ENCODE data around the gene INSIG1. TPM values are rescaled to one million over a fixed set of nuclear protein-coding genes. Genes with fewer than 3 reads are reported as not detected.

Gene INSIG1
- total RNA-seq, 1 donor from 2014 or later, result 81.5 TPM

DNA sequence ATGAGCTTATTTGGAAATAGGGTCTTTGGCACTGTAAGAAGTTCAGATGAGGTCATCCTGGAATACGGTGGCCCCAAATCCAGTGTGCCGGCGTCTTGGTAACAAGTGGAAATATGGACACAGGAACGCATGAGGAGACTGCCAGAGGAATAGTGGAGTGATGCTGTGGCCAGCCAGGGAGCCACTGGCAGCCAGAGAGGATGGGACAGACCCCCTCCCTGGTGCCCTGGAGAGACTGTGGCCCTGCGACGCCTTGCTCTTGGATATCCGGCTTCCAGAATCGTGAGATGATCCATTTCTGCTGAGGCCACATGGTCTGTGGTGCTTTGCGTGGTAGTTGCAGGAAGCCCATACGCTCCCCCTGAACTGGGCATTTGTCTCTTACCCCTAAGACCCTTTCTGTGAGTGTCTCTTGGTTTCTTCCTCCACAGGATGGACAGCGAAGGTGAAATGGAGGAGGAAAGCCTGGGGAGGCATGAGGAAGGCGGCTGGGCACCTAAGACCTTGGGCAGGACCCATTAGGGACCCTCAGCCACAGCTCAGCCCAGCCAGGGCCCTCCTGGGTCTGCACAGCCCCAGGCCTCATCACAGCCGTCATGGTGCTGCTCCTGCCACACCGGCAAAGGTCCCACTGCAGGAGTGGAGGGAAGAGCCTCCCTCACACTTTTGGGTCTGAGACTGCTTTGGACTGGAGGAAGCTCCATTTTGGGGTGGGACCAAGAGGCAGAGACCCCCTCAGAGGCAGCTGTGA lies 53.6 kb downstream of the INSIG1 start:
- H3K9me3 Mint-ChIP-seq, result no peaks in the 10 kb centered on the region
- no peaks in the 10 kb centered on the region for H3K36me3 Mint-ChIP-seq (ENCODE audit: low read depth)
- peaks cover 16% of the 10 kb centered on the region for H3K27me3 Mint-ChIP-seq (ENCODE audit: low read depth)
- no peak for TF ChIP-seq CTCF (conservative IDR thresholded peaks at IDR 0.05)
- no peak overlapping the region for H3K4me3 Mint-ChIP-seq
- DNase-seq (ENCODE audit: low read depth, low spot score), result no peak
- no peak overlapping the region for H3K27ac Mint-ChIP-seq (ENCODE audit: unreplicated experiment)
- no peaks in the 10 kb centered on the region for H3K4me1 Mint-ChIP-seq

- Mint-ChIP-seq H3K4me3 (no peak overlapping the region), H3K4me1 (peaks cover 6% of the 10 kb centered on the region), H3K27me3 (ENCODE audit: low read depth) (peaks cover 24% of the 10 kb centered on the region), H3K9me3 (no peaks in the 10 kb centered on the region), H3K27ac (ENCODE audit: unreplicated experiment) (no peak overlapping the region), H3K36me3 (ENCODE audit: low read depth) (no peaks in the 10 kb centered on the region)
- DNase-seq (ENCODE audit: low read depth, low spot score), result no peak
- TF ChIP-seq CTCF (conservative IDR thresholded peaks at IDR 0.05), result no peak
These were observed 54.5 kb downstream of the INSIG1 start for GRCh38 chr7:155352076-155352752.

GRCh38 chr7:155352753-155353115 lies 55.1 kb downstream of the INSIG1 start:
- no peaks in the 10 kb centered on the region for H3K9me3 Mint-ChIP-seq
- no peaks in the 10 kb centered on the region for H3K36me3 Mint-ChIP-seq (ENCODE audit: low read depth)
- peaks cover 6% of the 10 kb centered on the region for H3K4me1 Mint-ChIP-seq
- no peak overlapping the region for H3K4me3 Mint-ChIP-seq
- H3K27ac Mint-ChIP-seq (ENCODE audit: unreplicated experiment), result no peak overlapping the region
- H3K27me3 Mint-ChIP-seq (ENCODE audit: low read depth), result peaks cover 29% of the 10 kb centered on the region
- no peak for DNase-seq (ENCODE audit: low read depth, low spot score)
- TF ChIP-seq CTCF (conservative IDR thresholded peaks at IDR 0.05), result no peak

- no peak for DNase-seq (ENCODE audit: low read depth, low spot score)
- H3K9me3 Mint-ChIP-seq, result no peaks in the 10 kb centered on the region
- H3K27me3 Mint-ChIP-seq (ENCODE audit: low read depth), result peaks cover 35% of the 10 kb centered on the region
These were observed 55.7 kb downstream of the INSIG1 start for GRCh38 chr7:155353256-155353897.

More at GRCh38 chr7:155353256-155353897, 55.7 kb downstream of the INSIG1 start:
- Mint-ChIP-seq H3K36me3 (ENCODE audit: low read depth) (no peaks in the 10 kb centered on the region), H3K4me3 (no peak overlapping the region), H3K27ac (ENCODE audit: unreplicated experiment) (no peak overlapping the region), H3K4me1 (peaks cover 6% of the 10 kb centered on the region)
- TF ChIP-seq CTCF (conservative IDR thresholded peaks at IDR 0.05), result no peak

Measured in neural crest cell (in vitro differentiated cells).